ENCODE data around the gene NUP210.

Gene NUP210

GRCh38 chr3:13272831-13273603 lies 147.1 kb downstream of the NUP210 start:
- DNase-seq = no peak

- DNase-seq = no peak
Observed at GRCh38 chr3:13269711-13270378, 150.3 kb downstream of the NUP210 start.

GRCh38 chr3:13268961-13269441 lies 151.1 kb downstream of the NUP210 start:
- DNase-seq = no peak

DNA sequence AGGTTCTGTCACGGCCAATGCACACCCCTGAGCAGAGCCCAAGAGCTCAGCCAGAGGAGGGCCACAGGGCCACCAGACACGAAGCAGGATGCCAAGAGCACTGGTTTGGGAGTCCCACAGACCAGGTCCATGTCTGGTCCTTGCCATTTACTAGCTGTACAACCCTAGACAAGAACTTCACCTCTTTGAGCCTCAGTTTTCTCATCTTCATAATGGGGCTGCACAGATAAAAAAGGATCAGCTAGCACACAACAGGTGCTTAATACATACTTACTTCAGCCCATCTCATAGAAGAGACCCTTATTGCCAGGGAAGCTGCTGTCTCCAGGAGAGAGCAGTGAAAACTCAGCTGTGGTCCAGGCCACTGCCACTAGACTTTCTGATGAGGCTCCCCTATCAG lies 152.0 kb downstream of the NUP210 start:
- DNase-seq = no peak

- DNase-seq = no peak
Observed at GRCh38 chr3:13266651-13267362, 153.3 kb downstream of the NUP210 start.

All from fibroblast of skin of right biceps (primary cell).